HEK293 (cell line): ENCODE data around the gene FUCA1.

Experiments used
- ATF2 ChIP-seq: fragments of 450-650 bp; formaldehyde crosslinking; IDR thresholded peaks from 2 replicates; pipeline ENCODE4 v1.5.1; 2016; ENCODE audit warnings: missing biosample characterization, missing genetic modification characterization, low read depth
- CTCF ChIP-seq: fragments of 450-650 bp; formaldehyde crosslinking; IDR thresholded peaks from 2 replicates; pipeline ENCODE4 v1.5.1; 2016; ENCODE audit warnings: missing biosample characterization, missing genetic modification characterization
- KLF9 ChIP-seq: fragments of 450-650 bp; formaldehyde crosslinking; IDR thresholded peaks from 2 replicates; pipeline ENCODE4 v1.5.1; 2016; ENCODE audit warnings: missing biosample characterization, missing genetic modification characterization, low read depth
- REPIN1 ChIP-seq: fragments of 450-650 bp; formaldehyde crosslinking; IDR thresholded peaks from 2 replicates; pipeline ENCODE4 v1.5.1; 2017; ENCODE audit warnings: missing biosample characterization, missing genetic modification characterization, low read depth
- TCF7L2 ChIP-seq: IDR thresholded peaks from 2 replicates; pipeline ENCODE4 v1.6.1; 2011; ENCODE audit warnings: low read depth, mild to moderate bottlenecking, inconsistent platforms, low read length, moderate library complexity, borderline replicate concordance
- ZBTB48 ChIP-seq: fragments of 450-650 bp; formaldehyde crosslinking; IDR thresholded peaks from 2 replicates; pipeline ENCODE4 v1.5.1; 2016; ENCODE audit warnings: missing biosample characterization, missing genetic modification characterization
- ZBTB7A ChIP-seq: fragments of 450-650 bp; formaldehyde crosslinking; IDR thresholded peaks from 2 replicates; pipeline ENCODE4 v1.5.1; 2016; ENCODE audit warnings: low read depth, missing biosample characterization, missing genetic modification characterization
- ZFP37 ChIP-seq: fragments of 450-650 bp; formaldehyde crosslinking; IDR thresholded peaks from 2 replicates; pipeline ENCODE4 v1.5.1; 2016; ENCODE audit warnings: missing biosample characterization, missing genetic modification characterization
- ZFP69B ChIP-seq: fragments of 450-650 bp; formaldehyde crosslinking; IDR thresholded peaks from 2 replicates; pipeline ENCODE4 v1.5.1; 2016; ENCODE audit warnings: missing biosample characterization, missing genetic modification characterization
- ZNF23 ChIP-seq: fragments of 450-650 bp; formaldehyde crosslinking; IDR thresholded peaks from 2 replicates; pipeline ENCODE4 v1.5.1; 2016; ENCODE audit warnings: missing biosample characterization, missing genetic modification characterization, borderline replicate concordance
- ZNF596 ChIP-seq: fragments of 450-650 bp; IDR thresholded peaks from 2 replicates; pipeline ENCODE4 v1.5.0; 2018; ENCODE audit warnings: missing biosample characterization, mild to moderate bottlenecking, missing genetic modification characterization, moderate library complexity
- ZNF791 ChIP-seq: fragments of 450-650 bp; formaldehyde crosslinking; IDR thresholded peaks from 2 replicates; pipeline ENCODE4 v1.5.1; 2016; ENCODE audit warnings: missing biosample characterization, missing genetic modification characterization
- ZSCAN30 ChIP-seq: fragments of 450-650 bp; IDR thresholded peaks from 2 replicates; pipeline ENCODE4 v1.5.1; 2018; ENCODE audit warnings: missing biosample characterization, mild to moderate bottlenecking, missing genetic modification characterization, moderate library complexity

GRCh38 chr1:23868557-23869016, 497 bp upstream of the FUCA1 start:
- TF ChIP-seq ZNF596 (no peak), ZBTB48 (no peak), KLF9 (tag by site-specific recombination) (no peak), ATF2 (tag by site-specific recombination) (no peak), CTCF (no peak; the same call in 1 of the 2 replicates), ZSCAN30 (tag by site-specific recombination) (no peak), REPIN1 (tag by site-specific recombination) (no peak), ZNF23 (tag by site-specific recombination) (no peak), ZFP69B (tag by site-specific recombination) (no peak), TCF7L2 (no peak), ZBTB7A (tag by site-specific recombination) (no peak), ZNF791 (tag by site-specific recombination) (no peak), ZFP37 (no peak)
